GM12891 (cell line): Measurements from ENCODE around the gene PKNOX2.

ENCODE experiments used
- PAX5 ChIP-seq: IDR thresholded peaks from 2 replicates; pipeline ENCODE4 v1.6.1; 2011; ENCODE audit warnings: low read length, moderate library complexity, mild to moderate bottlenecking; ENCODE audit not compliant: insufficient read depth, severe bottlenecking
- POLR2A ChIP-seq: IDR thresholded peaks from 2 replicates; pipeline ENCODE4 v1.6.1; 2011; ENCODE audit warnings: low read depth, low read length, control low read depth
- POLR2AphosphoS5 ChIP-seq: IDR thresholded peaks from 2 replicates; pipeline ENCODE4 v1.6.1; 2011; ENCODE audit warnings: low read depth, low read length, control low read depth
- POU2F2 ChIP-seq: IDR thresholded peaks from 2 replicates; pipeline ENCODE4 v1.6.1; 2011; ENCODE audit warnings: low read depth, mild to moderate bottlenecking, control low read depth, low read length, moderate library complexity
- SPI1 ChIP-seq: IDR thresholded peaks from 2 replicates; pipeline ENCODE4 v1.6.1; 2011; ENCODE audit warnings: low read depth, low read length, control low read depth
- TAF1 ChIP-seq: IDR thresholded peaks from 2 replicates; pipeline ENCODE4 v1.6.1; 2011; ENCODE audit warnings: low read depth, low read length, control low read depth

DNA sequence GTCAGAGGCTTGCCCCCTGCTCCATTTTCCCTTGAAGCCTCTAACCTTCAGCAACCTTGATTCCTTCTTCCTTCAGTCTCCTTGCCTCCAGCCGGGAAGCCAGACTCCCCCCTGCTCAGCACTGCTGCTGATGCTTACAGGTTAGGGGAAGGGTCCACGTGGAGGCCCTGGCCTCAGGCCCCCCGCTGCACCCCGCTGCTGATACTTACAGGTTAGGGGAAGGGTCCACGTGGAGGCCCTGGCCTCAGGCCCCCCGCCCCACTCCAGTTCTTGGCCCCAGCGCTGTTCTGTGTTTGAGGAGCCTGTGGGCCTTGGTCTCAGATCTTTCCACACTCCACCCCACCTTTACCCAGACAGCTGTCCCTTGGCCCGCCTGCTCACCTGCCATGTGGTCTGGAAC lies 25.6 kb upstream of the PKNOX2 start:
- TF ChIP-seq POLR2A (no peak), POLR2AphosphoS5 (no peak), TAF1 (no peak), SPI1 (no peak), POU2F2 (no peak), PAX5 (no peak)
